NCI-H2081 treated with DMSO at 0.1 percent for 48 hours (cell line): Measurements from ENCODE around the gene ADAD2.

Experiments
- DNase-seq: peaks from one replicate; lab custom pipeline; 2025; lab: John Stamatoyannopoulos, UW

The ADAD2 gene

DNA sequence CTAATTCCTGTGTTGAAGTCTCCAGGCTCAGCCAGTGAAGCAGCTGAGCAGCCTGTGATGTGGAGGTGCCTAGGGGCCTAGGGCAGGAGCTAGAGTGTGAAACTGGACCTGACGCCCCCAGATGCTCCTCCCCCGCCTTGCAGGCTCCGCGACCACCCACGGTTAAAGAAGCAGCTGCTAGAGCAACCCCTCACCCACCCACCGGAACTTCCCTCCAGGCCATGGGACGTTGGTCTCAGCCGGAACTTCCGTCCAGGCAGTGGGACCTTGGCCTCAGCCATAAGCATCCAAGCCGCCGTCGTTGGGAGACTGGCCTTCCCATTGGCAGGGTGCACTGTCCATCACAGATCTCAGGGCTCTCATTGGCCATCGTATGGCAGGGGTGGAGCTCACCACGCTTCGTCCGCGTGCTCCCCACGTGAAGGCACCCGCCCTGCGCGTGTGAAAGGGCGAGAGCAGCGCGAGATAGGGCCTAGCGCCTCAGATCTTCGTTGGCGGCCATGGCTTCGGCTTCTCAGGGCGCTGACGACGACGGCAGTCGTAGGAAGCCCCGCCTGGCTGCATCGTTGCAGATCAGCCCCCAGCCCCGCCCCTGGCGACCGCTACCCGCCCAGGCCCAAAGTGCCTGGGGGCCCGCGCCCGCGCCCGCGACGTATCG, at the start of gene ADAD2:
Gene ADAD2 (plus strand): TSS at position 427 of the 658 bp plus-strand sequence. CDS start 74 bp downstream, at position 501.
- DNase-seq = no peak

DNA sequence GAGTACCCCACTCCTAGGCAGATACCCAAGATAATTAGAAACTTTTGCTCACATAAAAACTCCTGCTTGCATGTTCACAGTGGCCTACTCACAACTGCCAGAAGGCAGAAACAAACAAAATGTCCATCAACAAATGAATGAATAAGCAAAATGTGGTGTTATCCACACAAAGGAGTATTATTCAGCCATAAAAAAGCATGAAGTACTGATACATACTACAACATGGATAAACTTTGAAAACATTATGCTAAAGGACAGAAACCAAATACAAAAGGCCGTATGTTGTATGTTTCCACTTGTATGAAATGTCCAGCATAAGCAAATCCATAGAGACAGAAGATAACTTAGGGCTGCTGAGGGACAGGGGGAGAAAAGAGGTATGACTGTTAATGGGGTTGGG, 47.9 kb upstream of the ADAD2 start:
- DNase-seq = no peak

- DNase-seq = no peak
Observed at GRCh38 chr16:84143784-84144199, 47.2 kb upstream of the ADAD2 start.

DNA sequence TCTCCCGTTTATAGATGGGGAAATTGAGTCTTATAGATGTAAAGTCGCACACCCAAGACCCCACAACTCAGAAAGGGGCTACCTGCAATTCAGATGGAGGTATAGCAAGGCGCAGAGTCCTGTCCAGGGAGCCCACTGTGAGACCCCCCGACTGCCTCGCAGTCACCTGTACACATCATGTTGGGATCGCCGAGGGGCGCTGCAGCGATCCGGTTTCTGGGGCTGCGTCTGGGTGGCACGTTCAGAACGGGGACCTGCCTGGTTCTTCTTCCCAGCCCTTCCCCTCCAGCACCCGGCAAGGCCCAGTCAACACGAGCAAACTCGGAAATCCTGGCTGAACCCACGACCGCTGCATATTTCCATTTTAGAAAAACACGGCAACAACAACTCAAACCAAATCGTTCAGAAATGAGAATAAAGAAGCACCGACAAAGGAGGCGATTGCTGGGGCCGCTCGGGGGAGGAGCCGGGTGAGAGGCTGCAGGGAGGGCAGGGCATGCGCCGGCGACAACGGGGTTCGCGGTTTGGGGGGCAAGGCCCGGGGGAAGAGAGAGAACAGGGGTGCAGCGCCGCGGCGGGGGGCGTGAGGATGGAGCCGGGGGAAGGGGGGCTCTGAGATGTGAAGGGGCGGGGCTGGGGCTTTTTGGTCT, 46.6 kb upstream of the ADAD2 start:
- DNase-seq = no peak

- no peak for DNase-seq
Observed at GRCh38 chr16:84144859-84145639, 45.9 kb upstream of the ADAD2 start, which contains the start of the genes DNAAF1 and HSDL1. Gene DNAAF1 (plus strand): TSS chr16:84145308. CDS start chr16:84145441, 133 bp downstream. Gene HSDL1 (minus strand): TSS chr16:84145177. CDS start chr16:84131321, 13,856 bp downstream.

DNA sequence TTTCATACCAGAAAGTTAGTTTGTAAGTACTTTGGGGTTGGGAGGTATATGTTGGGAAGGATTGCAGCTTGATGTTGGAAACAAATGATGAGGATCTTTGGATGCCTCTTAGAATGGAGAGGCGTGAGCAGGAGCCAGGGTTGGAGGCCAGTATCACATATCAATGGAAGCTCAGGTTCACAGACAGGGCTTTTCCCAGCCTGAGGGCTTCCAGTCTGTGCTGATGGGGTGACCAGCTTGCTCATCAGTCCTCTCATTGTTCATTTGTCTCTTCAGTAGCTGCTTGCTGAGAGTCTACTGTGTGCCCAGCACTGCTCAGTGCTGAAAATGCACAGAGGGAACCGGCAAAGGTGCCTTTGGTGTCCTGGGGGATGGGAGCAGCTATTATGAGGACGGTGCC, 40.0 kb upstream of the ADAD2 start:
- DNase-seq = no peak

- DNase-seq = no peak
Observed at GRCh38 chr16:84153660-84154214, 37.2 kb upstream of the ADAD2 start.

GRCh38 chr16:84155226-84155625, 35.7 kb upstream of the ADAD2 start:
- no peak for DNase-seq

- no peak for DNase-seq
Observed at GRCh38 chr16:84155771-84156170, 35.2 kb upstream of the ADAD2 start.

DNA sequence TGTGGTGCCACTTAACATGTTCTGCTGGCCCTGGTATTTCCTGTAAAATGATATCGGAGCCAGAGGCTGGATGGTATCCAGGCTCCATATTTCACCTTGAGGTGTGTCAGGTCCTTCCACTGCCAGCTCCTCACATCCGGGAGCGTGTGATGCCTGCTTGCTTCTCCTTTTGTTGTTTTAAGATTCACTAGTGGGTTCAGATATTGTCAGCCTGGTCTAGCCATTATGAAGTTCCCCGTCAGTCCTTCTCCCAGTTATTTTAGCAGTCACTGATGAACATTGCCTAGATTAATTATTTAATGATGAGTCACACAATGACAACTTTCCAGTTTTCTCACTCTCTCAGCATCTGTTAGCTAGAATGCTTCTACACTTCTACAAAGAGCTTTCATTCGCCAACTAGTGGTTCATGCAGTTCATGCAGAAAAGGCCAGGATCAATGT, 34.6 kb upstream of the ADAD2 start:
- DNase-seq = no peak

GRCh38 chr16:84159007-84159406, 31.9 kb upstream of the ADAD2 start:
- DNase-seq = no peak

DNA sequence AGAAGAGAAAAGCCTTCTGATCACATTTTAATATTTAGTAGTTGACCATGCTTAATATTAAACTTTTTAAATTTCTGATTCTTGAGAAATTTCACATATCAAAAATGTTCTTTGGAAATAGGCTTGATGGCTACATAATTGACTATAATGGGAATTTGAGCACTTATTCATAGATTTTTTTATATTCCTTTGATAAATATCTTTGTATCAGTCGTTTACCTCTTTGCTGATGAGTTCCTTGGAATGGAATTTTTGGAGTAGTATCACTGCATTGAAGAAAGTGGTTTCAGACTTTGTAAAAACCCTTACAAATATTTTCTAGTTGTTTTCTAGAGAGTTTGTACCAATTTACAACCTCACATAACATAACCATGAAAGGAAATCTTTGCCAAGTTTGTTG, 31.2 kb upstream of the ADAD2 start:
- no peak for DNase-seq

DNA sequence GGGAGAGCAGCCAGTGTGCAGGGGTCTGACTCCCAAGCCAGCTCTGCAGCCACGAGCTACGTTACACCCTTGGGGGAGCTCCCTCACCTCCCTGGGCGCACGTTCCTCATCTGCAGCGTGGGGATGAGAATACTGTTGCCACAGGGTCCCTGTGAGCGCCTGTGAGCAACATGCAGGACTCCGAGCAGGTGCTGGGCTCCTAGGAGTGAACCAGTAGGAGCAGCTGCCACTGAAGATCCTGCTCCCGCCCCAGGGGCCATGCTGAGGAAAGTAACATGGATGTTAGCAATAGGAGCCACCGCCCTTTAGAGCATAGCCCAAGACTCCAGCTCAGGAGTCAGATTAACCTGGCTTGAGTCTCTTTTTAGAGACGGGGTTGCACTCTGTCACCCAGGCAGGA, 29.9 kb upstream of the ADAD2 start:
- no peak for DNase-seq

GRCh38 chr16:84161801-84162200, 29.2 kb upstream of the ADAD2 start:
- DNase-seq = no peak

DNA sequence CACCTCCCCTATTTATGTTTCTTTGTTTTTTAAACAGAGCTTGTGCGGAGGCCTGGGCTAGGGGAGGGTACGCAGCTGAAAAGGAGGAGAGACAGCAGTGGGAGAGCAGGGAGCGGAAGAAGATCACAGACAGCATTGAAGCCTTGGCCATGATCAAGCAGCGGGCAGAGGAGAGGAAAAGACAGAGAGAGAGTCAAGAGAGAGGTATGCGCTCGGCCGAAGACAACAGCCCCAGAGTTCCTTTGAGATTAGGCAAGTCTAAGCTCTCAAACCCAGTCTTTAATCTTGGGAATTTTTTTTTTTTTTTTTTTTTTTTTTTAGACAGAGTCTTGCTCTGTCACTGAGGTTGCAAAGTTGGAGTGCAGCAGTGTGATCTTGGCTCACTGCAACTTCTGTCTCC, 25.2 kb upstream of the ADAD2 start:
- no peak for DNase-seq

- no peak for DNase-seq
Observed at GRCh38 chr16:84166796-84167695, 23.9 kb upstream of the ADAD2 start.

GRCh38 chr16:84169765-84170310, 21.1 kb upstream of the ADAD2 start:
- no peak for DNase-seq

DNA sequence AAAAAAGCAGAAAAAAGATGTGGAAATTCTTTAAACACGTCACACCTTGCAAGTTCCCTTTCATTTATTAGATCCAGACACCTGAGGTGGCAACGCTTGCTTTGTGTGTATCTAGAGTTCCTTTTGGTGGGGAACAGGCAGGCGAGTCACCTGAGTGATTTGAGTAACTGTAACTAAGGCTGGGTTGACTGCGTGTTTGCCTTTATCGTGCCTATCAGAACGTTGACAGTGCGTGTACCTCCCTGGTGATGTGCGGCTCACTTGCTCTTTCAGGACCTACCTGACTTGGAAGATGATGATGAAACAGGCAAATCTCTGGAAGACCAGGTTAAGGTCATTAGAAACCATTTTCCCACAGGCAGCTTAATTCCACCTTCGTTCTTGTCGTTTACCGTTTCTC, 16.6 kb upstream of the ADAD2 start:
- no peak for DNase-seq

GRCh38 chr16:84175350-84176081, 15.4 kb upstream of the ADAD2 start:
- peak; percentile 7 for DNase-seq
